K562 (cell line): Measurements from ENCODE around the gene CCL8.

Source experiments
- FOXA1 ChIP-seq: fragments of 450-650 bp; IDR thresholded peaks from 2 replicates; pipeline ENCODE4 v1.6.1; 2016; ENCODE audit warnings: mild to moderate bottlenecking, borderline replicate concordance
- POLR2AphosphoS5 ChIP-seq: IDR thresholded peaks from 2 replicates; pipeline ENCODE4 v1.6.1; 2011; ENCODE audit warnings: mild to moderate bottlenecking, low read depth, low read length, moderate library complexity; ENCODE audit not compliant: control insufficient read depth, insufficient read depth
- RFX5 ChIP-seq: IDR thresholded peaks from 2 replicates; pipeline ENCODE4 v1.6.1; 2011; ENCODE audit warnings: low read depth, mild to moderate bottlenecking, improper control_type of control experiment, low read length
- ZNF121 ChIP-seq: sonication (generic); formaldehyde crosslinking; conservative IDR thresholded peaks from 2 replicates; pipeline ENCODE4 v1.8.0; 2022; ENCODE audit warnings: missing genetic modification reagents
- ZNF764 ChIP-seq: fragments of 250-450 bp; sonication (Bioruptor Pico); IDR thresholded peaks from 2 replicates; pipeline ENCODE4 v1.4.0; 2020; ENCODE audit warnings: low read depth, mild to moderate bottlenecking, moderate library complexity
- TF ChIP-seq, protein P1 (sequence below): sonication (generic); formaldehyde crosslinking; IDR thresholded peaks from 2 replicates; pipeline ENCODE4 v1.9.0; 2022; ENCODE audit warnings: mild to moderate bottlenecking, missing genetic modification reagents

DNA sequence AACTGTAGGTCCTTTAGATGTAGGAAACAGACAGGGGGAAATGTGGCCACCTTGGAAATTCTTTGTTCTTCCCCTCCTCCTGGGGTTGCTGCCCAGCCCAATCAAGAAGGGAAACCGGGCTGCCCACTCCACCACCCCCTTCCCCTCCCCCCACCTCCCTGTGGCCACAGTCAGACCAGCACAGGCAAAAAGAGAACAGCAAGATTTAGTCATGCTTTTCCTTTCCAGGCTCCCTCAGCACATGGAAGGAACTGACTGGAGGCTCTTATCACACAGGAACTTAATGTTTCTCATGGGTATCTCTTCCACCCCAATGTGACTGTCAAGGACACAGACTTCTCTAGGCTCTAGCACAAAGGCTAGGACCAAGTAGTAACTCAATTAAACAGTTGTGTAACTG lies 46.8 kb downstream of the CCL8 start:
- no peak for TF ChIP-seq RFX5
- no peak for TF ChIP-seq FOXA1
- TF ChIP-seq, protein P1, sequence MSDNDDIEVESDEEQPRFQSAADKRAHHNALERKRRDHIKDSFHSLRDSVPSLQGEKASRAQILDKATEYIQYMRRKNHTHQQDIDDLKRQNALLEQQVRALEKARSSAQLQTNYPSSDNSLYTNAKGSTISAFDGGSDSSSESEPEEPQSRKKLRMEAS (CRISPR knock-in tag) = no peak
- TF ChIP-seq POLR2AphosphoS5 = no peak
- TF ChIP-seq ZNF121 = no peak
- TF ChIP-seq ZNF764 (CRISPR knock-in tag) = no peak
